Measurements from ENCODE around the gene PDLIM1.

GRCh38 chr10:95330966-95331453, 40.2 kb upstream of the PDLIM1 start:
- TF ChIP-seq EZH2 (IDR thresholded peaks at IDR 0.05; ENCODE audit: borderline replicate concordance, low read length) (no peak), CTCF (IDR thresholded peaks at IDR 0.05; ENCODE audit: low read length) (no peak)
